GM21737 (cell line): ENCODE results near the gene TSC1.

Experiments used
- ATAC-seq: cut with Tn5 transposase; IDR thresholded peaks from one replicate; pipeline ENCODE4 v1.9.1; 2021; ENCODE audit warnings: mild to moderate bottlenecking, moderate library complexity; ENCODE audit not compliant: unreplicated experiment

TSC1 gene

DNA sequence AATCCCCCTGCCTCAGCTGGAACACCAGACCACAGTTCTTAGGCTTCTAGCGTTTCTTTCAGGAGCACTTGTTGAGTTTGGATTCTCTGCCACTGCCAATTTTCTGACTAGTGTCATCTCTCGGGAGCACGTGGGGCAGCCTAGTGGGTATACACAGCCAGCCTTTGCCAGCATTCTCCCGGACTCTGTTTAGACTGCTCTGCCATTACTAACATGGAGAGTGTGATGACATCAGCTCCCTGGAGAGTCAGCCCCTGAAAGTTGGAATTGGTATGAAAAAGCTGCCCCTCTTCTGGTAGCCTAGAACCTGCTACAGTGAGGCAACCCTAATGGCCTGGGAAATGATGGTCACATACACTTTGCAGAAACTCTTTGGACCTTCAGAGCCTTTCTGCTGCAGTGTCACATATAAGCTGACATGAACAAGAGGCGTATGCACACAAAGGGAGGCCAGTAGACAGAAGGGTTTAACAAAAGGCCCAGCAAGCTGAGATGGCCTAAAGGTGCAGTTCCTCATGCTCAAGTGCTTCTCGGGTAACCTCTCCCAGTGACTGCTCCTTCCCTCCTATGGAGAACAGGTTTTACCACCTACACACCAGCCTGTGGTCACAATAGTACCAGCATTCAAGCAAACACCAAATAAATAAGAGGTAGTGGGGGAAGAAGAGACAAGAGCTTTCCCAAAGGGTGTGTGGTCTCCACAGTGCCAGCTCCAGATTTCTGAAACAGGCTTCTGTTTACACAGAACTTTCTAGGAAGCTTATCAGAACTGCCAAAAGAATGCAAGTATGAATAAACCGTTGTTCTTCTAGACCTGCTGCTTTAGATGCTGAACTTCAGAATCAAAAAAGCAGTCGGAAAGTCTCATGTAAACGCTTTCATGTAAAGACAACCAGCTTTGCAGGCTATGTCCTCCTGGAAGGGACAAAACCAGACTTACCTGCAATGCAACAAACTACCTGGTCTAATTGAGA, 49.3 kb downstream of the TSC1 start:
- ATAC-seq, result no peak

DNA sequence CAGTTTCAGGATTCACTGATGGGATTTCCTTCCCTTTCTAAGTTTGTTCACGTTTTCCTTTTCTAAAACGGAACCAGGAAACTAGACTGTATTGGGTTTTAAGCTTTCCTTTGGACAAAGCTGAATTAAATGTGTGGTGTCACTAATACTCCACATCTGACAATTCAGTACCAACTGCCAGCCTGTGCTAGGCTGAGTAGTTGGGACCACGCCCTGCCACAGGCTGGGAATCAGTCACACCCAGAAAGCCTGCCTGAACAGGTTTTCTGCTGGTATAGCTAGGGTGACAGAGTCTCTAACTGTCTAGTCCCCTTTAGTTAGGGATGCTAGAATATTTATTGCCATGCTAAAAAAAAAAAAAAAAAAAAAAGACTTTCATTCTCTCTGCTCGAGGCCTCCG, 50.1 kb downstream of the TSC1 start:
- ATAC-seq, result no peak

- ATAC-seq, result no peak
Measured at GRCh38 chr9:132892400-132892799, 52.0 kb downstream of the TSC1 start.

GRCh38 chr9:132888151-132888550, 56.3 kb downstream of the TSC1 start:
- ATAC-seq, result no peak

GRCh38 chr9:132887181-132888120, 57.0 kb downstream of the TSC1 start:
- no peak for ATAC-seq

DNA sequence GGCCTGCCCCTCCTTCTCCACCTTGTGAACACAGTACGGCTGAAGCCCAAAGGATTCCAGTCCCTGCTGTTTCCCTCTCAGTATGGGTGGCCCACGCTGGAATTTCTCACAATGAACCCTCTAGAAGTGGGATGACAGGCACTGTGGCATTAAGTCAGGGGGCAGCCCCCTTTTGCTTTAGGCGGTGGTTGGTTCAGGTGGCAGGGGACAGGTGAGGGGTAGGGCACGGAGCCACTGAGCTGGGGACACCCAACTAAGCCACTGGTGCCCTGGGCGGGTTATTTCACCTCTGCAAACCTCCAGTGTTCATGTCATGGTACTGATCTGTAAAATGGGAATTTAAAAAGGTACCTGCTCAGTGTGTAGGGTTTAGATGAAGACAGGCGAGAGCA, 58.1 kb downstream of the TSC1 start:
- ATAC-seq, result no peak

DNA sequence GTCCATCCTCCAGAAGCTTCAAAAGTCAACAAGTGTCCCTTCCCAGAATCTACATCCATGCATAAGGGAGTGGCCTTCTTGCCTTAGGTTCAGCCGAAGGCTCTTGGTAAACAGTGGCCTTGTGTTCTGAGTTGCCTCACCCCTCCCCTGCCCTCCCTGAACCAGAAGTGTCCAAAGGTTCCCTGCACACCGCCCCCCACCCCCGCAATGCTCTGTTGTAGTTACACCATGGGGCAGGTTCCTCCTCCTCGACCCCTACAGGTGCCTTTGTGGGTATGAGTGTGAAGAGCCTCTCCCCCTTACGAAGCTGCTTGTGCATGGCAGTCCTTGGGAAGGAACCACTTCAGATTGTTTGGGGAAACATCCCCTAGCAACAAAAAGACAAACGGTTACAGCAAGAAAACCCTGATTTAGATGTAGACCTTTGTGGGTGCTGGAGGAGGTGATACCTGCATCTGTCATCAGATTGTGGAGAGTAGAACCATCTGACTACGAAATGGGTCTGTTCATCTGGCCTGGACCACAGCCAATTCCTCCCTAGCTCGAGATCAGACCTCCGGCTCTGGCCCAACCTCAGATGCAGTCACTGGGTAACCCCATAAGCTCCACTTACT, 58.6 kb downstream of the TSC1 start:
- ATAC-seq, result no peak

- no peak for ATAC-seq
Measured at GRCh38 chr9:132883349-132884294, 60.8 kb downstream of the TSC1 start.

DNA sequence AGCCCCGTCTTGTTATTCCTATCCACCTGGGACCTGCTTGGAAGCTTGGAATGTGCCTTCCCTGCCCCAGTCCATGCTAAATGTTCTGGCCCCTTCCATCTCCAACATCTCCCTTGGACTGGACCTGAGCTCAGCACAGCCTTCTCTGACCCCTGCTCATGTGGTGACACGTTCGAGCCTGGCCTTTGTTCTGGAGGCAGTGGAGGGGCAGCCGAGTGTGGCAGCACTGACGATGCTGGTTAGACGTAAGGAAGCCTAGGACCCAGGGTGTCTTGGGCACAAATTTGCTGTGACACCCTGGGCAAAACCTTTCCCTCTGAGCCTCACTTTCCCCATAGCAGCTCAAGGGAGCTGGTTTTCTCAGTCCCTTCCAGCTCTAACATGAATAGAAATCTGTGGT, 61.8 kb downstream of the TSC1 start:
- no peak for ATAC-seq

GRCh38 chr9:132881826-132882225, 62.6 kb downstream of the TSC1 start:
- no peak for ATAC-seq

- no peak for ATAC-seq
Measured at GRCh38 chr9:132880324-132880661, 64.1 kb downstream of the TSC1 start.

DNA sequence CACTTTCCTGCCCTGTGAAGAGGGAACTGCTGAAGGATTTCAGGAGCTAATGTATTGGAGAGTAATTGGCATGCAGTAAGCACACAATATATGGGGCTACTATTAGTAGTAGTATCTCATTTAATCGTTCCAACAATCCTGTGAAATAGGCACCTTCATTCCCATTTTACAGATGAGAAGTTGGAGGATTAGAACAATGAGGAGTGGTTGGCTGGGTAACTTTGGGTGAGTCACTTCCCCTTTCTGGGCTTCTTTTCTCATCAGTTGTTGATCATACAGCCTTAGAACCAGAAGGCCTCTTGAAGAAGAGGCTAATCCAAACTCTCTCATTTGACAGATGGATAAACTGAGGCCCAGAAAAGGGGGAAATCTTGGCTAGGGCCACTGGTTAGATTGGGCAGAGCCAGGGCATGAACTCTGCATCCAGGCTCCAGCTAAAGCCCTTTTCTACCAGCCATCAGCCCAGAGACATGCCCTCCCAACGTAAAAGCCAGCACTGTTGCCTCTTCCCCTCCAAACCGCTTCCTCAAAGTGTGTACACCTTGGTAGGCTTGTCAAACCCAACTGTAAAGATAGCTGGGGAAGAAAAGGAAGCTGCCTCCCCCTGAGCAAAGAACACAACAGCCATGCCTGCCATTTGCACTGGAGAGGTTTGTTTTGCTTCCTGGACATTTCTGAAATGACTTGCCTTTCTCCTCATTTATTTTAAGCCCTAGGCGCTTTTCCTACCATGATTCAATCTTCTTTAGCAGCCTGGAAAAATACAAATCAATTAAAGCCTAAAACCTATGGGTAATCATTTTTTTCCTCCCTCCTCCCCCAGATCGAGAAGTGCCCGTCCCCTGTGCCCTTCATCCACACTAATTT, 64.7 kb downstream of the TSC1 start:
- no peak for ATAC-seq

GRCh38 chr9:132878695-132879456, 65.5 kb downstream of the TSC1 start, which contains the start of gene SPACA9:
Gene SPACA9, plus strand, starts transcription at chr9:132878898. Its CDS starts 5,050 bp downstream, at chr9:132883948.
- no peak for ATAC-seq

DNA sequence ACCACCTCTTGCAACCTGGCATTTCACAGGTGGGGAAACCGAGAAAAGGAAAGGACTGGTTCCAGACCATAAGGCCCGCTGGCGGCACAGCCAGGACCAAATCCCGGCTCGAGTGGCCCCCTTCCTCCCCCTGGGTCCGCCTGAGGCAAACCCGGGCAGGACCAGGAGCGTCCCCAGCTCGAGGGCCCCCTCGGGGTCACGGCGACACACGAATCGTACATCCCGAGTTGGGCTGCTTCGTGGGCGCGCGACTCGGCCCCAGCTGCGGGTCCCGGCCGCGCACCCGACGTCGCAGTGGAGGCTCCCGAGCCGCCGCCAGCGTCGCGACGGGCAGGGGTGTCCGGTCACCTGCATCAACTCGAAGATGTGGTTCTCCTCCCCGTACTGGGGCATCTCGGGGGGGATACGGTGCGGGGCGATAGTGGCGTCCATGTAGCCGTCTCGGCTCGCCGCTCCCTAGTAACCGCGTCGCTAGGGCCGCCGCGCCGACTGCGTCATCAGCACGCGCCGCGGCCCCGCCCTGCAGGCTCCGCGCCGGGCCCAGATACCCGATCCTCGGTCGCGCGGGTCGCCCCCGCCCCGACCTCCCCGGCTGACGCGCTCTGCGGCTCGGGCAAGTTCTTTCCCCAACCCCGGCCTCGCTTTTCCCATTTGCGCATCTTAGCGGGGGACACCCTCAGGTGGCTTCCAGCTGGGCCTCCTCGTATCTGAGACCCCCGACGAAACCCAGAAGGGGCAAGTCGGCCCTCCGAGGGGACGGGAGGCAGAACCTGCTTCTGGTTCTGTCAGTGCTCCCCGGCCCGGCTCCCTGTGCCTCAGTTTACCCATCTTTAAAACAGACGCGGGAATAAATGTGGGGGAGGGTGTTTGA, 66.4 kb downstream of the TSC1 start, which contains the start of gene AK8:
Gene AK8 (minus strand): TSS at position 461 of the 871 bp plus-strand sequence. CDS start 29 bp downstream, at position 432.
- peak; percentile 67 for ATAC-seq

GRCh38 chr9:132877458-132877823, 67.0 kb downstream of the TSC1 start:
- no peak for ATAC-seq

DNA sequence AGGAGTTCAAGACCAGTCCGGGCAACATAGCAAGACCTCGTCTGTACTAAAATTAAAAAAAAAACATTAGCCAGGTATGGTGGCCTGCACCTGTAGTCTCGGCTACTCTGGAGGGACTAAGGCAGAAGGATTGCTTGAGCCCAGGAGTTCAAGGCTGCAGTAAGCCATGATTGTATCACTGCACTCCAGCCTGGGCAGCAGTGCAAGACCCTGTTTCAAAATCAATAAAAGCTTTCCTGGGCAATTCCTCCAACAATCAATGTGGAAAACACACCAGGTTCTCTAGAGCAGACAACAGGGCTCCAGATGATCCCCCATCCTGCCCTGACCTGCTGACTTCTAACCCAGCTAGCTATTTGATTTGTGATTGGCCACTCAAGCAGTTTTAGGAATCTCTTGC, 67.6 kb downstream of the TSC1 start:
- no peak for ATAC-seq

- ATAC-seq, result no peak
Measured at GRCh38 chr9:132875159-132875558, 69.3 kb downstream of the TSC1 start.
